GM20000 (cell line): Measurements from ENCODE around the gene TSPAN18.

Experiments
- DNase-seq: peaks from one replicate; pipeline ENCODE4 v3.0.0; 2012; ENCODE audit warnings: low spot score
- TF ChIP-seq, protein P1 (sequence below): IDR thresholded peaks from 2 replicates; pipeline ENCODE4 v1.5.1; 2012; ENCODE audit warnings: mild to moderate bottlenecking, control low read depth; ENCODE audit errors: extremely low read depth, missing control alignments

Gene TSPAN18

DNA sequence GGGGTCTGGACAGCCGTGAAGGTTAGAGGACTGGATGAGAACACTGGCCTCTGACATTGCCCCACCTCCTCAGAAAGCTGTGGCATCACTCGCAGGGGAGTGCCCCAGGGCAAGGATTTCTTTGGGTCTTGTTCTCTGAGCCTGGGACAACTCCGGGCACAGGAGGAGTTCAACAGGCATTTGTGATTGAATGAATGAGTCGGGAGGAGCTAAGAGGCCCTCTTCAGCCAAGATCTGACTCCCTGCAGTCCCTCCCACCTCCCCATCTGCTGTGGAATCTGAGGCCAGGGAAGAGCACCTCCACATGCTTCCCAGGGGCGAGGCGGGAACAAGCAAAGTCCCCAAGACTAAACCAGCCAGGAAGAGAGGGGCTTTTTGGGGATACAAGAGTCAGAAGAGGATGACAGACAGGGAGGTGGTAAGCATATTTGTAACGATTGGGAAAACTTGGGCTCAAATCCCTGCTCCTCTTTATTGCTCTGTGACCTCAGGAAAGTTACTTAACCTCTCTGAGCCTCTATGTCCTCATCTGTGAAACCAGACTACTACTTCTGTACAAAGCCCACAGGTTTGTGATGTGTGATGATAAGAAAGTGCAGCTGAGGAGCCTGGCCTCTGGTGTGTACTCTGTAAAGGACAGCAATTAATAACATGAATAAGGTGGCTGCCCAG, 217.6 kb downstream of the TSPAN18 start:
- DNase-seq = no peak
- TF ChIP-seq, protein P1, sequence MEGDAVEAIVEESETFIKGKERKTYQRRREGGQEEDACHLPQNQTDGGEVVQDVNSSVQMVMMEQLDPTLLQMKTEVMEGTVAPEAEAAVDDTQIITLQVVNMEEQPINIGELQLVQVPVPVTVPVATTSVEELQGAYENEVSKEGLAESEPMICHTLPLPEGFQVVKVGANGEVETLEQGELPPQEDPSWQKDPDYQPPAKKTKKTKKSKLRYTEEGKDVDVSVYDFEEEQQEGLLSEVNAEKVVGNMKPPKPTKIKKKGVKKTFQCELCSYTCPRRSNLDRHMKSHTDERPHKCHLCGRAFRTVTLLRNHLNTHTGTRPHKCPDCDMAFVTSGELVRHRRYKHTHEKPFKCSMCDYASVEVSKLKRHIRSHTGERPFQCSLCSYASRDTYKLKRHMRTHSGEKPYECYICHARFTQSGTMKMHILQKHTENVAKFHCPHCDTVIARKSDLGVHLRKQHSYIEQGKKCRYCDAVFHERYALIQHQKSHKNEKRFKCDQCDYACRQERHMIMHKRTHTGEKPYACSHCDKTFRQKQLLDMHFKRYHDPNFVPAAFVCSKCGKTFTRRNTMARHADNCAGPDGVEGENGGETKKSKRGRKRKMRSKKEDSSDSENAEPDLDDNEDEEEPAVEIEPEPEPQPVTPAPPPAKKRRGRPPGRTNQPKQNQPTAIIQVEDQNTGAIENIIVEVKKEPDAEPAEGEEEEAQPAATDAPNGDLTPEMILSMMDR = no peak

DNA sequence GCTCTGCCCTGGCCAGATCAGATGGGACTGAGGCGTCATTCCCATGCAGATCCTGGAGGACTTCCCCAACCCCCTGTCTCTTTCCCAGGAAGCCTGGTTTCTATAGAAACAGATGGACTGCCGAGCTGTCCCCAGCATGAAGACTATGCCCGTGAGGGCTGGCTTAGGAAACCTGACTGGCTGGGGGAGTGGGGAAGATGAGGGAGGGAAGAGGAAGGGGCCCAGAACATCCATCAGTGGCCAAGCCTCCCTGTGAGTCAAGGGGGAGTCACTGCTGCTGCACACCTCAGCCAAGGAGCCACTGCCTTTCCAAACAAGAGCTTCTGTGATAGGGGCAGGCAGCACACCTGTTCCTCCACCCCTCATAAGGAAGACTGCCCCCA, 218.1 kb downstream of the TSPAN18 start:
- TF ChIP-seq, protein P1 = no peak
- no peak for DNase-seq

DNA sequence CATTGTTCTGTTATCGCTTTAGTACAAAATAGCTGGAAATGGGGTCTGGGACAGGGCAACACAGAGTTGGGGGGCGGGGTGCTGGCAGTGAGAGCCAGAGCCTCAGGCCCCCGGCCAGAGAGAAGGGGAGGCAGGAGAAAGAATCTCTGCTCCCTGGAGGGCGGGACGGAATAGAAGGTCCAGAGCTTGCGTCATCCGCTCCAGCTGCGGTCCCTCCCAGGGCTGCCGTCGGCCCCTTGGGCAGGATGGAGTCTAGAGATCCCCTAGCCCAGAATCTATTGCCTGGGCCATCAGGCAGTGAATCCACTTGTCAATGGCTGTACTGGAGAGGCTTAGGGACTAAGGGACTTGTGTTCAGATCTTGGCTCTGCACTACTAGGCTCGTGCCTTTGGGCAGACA, 218.9 kb downstream of the TSPAN18 start:
- no peak for DNase-seq
- TF ChIP-seq, protein P1 = no peak

DNA sequence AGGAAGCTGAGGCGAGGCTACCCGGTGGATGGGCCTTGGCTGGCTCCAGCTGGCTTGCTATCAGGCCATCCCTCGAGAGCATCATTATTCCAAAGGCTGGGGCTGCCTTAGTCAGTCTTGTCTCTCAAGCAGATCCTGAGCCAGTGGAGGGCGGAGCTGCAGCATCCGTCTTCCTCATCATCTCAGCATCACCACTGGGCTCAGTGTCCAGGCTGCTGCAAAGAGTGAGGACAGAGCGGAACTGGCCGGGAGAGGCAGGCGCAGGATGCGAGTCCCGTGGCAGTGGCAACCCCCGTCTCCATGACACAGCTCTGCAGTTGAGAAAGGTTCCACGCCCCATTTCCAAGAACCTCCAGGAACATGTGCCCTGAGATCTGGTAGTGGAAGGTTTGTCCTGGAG, 219.5 kb downstream of the TSPAN18 start:
- TF ChIP-seq, protein P1 = no peak
- no peak for DNase-seq

DNA sequence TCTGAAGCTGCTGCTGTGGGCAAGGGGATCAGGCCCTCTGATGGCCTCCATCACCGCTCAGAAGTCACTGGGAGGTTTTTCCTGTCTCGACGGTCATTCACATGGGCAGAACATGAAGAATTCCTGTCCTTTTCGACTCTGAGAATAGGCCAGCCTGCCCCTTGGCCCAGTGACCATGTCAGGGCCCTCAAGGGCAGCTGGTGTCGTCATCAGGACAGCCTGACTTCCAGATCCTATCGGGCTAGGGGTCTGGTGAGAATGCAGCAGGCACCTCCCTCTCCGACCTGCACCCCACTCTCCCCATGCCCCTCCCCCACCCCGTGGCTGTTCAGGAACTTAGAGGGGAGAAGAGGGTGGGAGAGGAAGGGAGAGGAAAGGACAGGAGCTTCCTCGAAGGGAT, 220.4 kb downstream of the TSPAN18 start:
- DNase-seq = no peak
- TF ChIP-seq, protein P1 = no peak

DNA sequence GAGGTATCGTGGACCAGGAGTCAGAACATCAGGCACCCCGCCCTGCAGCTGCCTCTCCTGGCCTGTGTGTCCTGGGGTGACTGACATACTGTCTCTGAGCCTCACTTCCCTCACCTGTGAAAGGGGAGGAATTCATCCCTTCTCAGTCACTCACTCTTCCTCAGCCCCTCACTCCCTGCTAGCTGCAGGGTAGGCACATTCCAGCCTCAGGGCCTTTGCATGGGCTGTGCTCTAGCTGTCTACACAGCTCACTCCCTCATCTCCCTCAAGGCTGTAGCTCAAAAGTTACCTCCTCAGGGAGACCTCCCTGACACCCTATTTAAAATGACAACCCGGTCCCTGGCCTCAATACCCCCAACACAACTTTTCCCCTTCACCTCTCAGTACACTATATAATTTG, 221.4 kb downstream of the TSPAN18 start:
- TF ChIP-seq, protein P1 = no peak
- DNase-seq = no peak

DNA sequence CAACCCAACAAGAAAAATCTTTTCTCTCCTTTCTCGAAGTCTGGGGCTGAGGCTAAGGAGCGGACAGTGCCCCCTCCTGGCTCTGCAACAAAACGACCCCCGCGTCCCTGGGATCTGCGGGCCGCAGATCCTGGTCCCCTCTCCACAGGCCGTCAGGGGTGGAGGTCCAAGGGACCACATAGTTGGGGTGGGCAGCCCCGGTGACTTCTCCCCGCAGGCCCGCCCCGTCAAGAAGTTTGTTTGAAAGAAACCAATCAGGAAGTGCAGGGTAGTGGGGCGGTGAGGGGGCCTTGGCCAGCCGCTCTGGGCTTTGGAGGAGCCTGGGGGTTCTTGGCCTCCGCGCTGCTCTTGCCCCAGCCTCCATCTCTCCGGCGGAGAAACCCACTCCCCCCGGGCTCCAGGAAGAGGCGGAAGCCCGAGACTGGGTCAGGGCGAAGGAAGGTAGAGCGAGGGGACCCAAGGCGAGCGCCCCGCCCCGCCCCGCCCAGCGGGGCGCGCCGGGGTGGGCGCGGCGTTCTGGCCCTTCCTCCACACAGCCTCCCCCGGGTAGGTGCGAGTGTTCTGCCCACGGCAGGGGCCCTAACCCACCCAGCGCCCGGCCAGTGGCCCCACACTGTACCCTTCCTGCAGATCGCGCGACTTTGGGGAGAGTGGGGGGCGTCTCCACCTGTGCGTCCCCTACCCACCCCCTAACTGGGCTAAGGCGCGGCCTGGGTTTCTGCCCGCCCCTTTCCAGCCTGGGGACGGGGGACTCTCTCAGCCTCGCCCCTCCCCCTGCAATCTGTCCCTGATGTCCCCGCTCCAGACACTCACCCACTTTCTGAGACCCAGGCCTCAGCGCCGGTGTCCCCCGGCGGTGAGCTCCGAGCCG, 222.6 kb downstream of the TSPAN18 start:
- TF ChIP-seq, protein P1 = no peak
- no peak for DNase-seq
